Gastrocnemius medialis (tissue), 4 donors: ENCODE data around the gene RETREG2. TPM values are rescaled to one million over a fixed set of nuclear protein-coding genes. Genes with fewer than 3 reads are reported as not detected.

Experiments used
- ATAC-seq, 2 donors: fragments of 150-250 bp; one replicate each; pipeline ENCODE4 v1.9.1; 2016
- DNase-seq, 2 donors: peaks; one replicate each; pipeline ENCODE4 v3.0.0-alpha.2; 2019
- H3K27ac ChIP-seq, 4 donors: fragments of 200-600 bp; sonication (generic); 1 replicate in 1 of 4; 2 replicates in 3 of 4; pipeline ENCODE4 v1.5.1; 2016 to 2018; ENCODE audit warnings: mild to moderate bottlenecking in 2 of 4, moderate library complexity in 1 of 4
- H3K27me3 ChIP-seq, 3 donors: fragments of 200-600 bp; sonication (generic) in 2 of 3; 1 replicate in 1 of 3; 2 replicates in 2 of 3; pipeline versions ENCODE4 v1.5.1 to v1.6.0; 2016 to 2019; ENCODE audit warnings: mild to moderate bottlenecking in 1 of 3, moderate library complexity in 1 of 3
- H3K36me3 ChIP-seq, 2 donors: fragments of 200-600 bp; sonication (generic) in 1 of 2; one replicate each; pipeline ENCODE4 v1.5.1; 2017 to 2018
- H3K4me1 ChIP-seq, 2 donors: fragments of 200-600 bp; sonication (generic) in 1 of 2; one replicate each; pipeline ENCODE4 v1.5.1; 2016 to 2017; ENCODE audit warnings: mild to moderate bottlenecking in 2 of 2
- H3K4me3 ChIP-seq, 4 donors: fragments of 200-600 bp; sonication (generic) in 3 of 4; 1 replicate in 1 of 4; 2 replicates in 3 of 4; pipeline ENCODE4 v1.5.1; 2016 to 2019; ENCODE audit warnings: mild to moderate bottlenecking in 2 of 4
- H3K9me3 ChIP-seq, 3 donors: fragments of 200-600 bp; sonication (generic) in 2 of 3; 1 replicate in 1 of 3; 2 replicates in 2 of 3; pipeline ENCODE4 v1.5.1; 2016 to 2019
- POLR2A ChIP-seq, 2 donors: fragments of 450-650 bp; IDR thresholded peaks; one replicate each; pipeline ENCODE4 v1.6.1; 2017; ENCODE audit warnings: antibody characterized with exemption in 2 of 2, mild to moderate bottlenecking in 2 of 2, moderate library complexity in 2 of 2
- in situ Hi-C, 4 donors: fragments of 200-750 bp; cut with MboI; loops; one replicate each; pipeline versions ENCODE4 v1.15.0 to v1.8.0; 2017; ENCODE audit warnings: low sequenced_read_pairs in 4 of 4
- intact Hi-C: fragments of 100-400 bp; cut with DNase I; formaldehyde crosslinking; loops from one replicate; pipeline ENCODE4 v1.15.1; 2023; ENCODE audit warnings: low total_unique reads
- total RNA-seq, 4 donors: library from RNA; depleted of rRNA; stranded (reverse); fragments of >200 nt; gene quantifications; one replicate each; pipeline versions ENCODE4 v1.1.0 to v1.2.3, GENCODE V29; 2016
- TF ChIP-seq, protein P1 (sequence below), 5 experiments: fragments of 450-650 bp in 3 of 5; fragments of 200-600 bp in 2 of 5; sonication (generic) in 2 of 5; IDR thresholded peaks in 4 of 5; conservative IDR thresholded peaks in 1 of 5; 1 replicate in 4 of 5; 2 replicates in 1 of 5; pipeline ENCODE4 v1.5.1; 2016 to 2019; ENCODE audit warnings: antibody characterized with exemption in 5 of 5, mild to moderate bottlenecking in 3 of 5, moderate library complexity in 3 of 5

The RETREG2 gene
- total RNA-seq, 4 donors from 2014 or later: 39.8 to 57.2 (median 44.9) TPM

DNA sequence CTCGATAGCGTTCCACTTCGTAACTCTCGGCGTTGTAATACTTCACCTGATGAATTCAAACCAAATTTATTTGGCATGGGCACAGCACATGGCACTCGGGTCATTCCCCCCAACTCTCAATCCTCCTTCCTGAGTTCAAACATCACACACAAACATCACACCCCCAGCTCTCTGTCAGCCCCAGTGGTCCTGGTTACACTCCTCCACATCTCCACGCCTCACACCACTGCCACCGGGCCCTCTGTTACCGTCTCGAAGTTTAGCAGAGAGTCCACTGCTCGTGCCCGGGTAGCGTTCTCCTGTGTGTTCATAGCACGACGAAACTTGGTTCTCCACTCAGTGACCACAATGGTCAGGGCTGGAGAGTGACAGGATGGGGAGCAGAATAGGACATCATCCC is 36.1 kb downstream of the RETREG2 start:
- in situ Hi-C loops (no loop called here), intact Hi-C loops (no loop called here)
- Histone ChIP-seq H3K27me3 (no peaks in the 10 kb centered on the region), H3K36me3 (peaks cover 0 to 70% of the 10 kb centered on the region in 2 donors), H3K4me3 (no peak overlapping the region), H3K4me1 (peaks cover 9 to 17% of the 10 kb centered on the region in 2 donors), H3K9me3 (no peaks in the 10 kb centered on the region), H3K27ac (no peak overlapping the region)
- ATAC-seq: no peak
- no peak for TF ChIP-seq POLR2A (IDR thresholded peaks at IDR 0.05)
- TF ChIP-seq, protein P1, sequence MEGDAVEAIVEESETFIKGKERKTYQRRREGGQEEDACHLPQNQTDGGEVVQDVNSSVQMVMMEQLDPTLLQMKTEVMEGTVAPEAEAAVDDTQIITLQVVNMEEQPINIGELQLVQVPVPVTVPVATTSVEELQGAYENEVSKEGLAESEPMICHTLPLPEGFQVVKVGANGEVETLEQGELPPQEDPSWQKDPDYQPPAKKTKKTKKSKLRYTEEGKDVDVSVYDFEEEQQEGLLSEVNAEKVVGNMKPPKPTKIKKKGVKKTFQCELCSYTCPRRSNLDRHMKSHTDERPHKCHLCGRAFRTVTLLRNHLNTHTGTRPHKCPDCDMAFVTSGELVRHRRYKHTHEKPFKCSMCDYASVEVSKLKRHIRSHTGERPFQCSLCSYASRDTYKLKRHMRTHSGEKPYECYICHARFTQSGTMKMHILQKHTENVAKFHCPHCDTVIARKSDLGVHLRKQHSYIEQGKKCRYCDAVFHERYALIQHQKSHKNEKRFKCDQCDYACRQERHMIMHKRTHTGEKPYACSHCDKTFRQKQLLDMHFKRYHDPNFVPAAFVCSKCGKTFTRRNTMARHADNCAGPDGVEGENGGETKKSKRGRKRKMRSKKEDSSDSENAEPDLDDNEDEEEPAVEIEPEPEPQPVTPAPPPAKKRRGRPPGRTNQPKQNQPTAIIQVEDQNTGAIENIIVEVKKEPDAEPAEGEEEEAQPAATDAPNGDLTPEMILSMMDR (IDR thresholded peaks at IDR 0.05 in 4 of 5, conservative IDR thresholded peaks at IDR 0.05 in 1 of 5): no peak
- DNase-seq: no peak

DNA sequence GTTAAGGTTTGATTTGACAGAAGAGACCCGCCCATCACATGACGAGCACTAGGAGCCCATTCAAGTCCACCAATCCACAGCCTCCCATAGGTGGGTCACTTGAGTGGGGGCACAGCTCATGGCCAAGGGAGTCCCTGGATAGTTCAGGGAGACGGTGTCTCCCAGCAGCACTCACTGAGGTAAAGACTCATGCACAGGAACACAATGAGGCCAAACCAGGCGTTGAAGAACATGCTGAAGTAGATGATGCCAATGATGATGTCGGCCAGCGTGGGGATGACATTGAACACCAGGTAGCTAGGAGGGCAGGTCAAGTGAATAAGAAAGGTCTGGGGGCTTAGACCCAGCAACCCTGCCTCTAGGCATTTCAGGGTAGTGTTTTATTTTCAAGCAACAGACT is 36.7 kb downstream of the RETREG2 start:
- in situ Hi-C loops (no loop called here), intact Hi-C loops (no loop called here)
- H3K27me3 ChIP-seq: no peaks in the 10 kb centered on the region
- no peak for DNase-seq
- TF ChIP-seq, protein P1 (IDR thresholded peaks at IDR 0.05 in 4 of 5, conservative IDR thresholded peaks at IDR 0.05 in 1 of 5): no peak
- TF ChIP-seq POLR2A (IDR thresholded peaks at IDR 0.05): no peak
- no peaks in the 10 kb centered on the region for H3K9me3 ChIP-seq
- peaks cover 16 to 24% of the 10 kb centered on the region in 2 donors for H3K4me1 ChIP-seq
- peaks cover 0 to 64% of the 10 kb centered on the region in 2 donors for H3K36me3 ChIP-seq
- no peak overlapping the region for H3K4me3 ChIP-seq
- H3K27ac ChIP-seq: no peak overlapping the region
- no peak for ATAC-seq

DNA sequence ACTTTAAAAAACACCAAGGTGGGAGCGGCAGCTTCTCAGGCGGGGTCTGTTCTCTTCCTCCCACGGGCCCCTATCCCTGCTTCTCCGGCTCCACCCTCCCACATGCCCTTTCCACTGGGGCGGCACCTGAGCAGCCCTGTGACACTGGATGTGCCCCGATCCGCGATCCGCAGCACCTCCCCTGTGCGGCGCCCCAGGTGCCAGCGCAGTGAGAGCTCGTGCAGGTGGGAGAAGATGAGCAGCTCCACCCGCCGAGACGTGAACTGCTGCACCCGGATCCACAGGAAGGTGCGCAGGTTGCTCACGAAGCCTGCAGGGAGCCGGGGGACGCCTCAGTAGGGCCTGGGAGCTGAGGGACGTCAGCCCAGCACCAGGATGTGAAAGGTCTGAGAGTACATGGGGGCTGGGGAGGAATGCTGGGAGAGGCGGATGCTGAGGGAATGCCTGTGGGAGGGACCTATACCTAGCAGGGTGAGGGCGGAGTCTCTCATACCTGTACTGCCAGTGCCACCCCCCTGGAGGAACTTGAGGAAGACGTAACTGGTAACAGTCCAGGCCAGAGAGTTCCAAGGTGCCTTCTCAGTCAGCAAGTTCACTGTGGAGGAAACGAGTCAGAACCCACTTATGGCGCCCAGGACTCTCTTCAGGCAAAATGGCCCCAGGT is 37.9 kb downstream of the RETREG2 start:
- Histone ChIP-seq H3K4me1 (peaks cover 19 to 29% of the 10 kb centered on the region in 2 donors), H3K9me3 (no peaks in the 10 kb centered on the region), H3K4me3 (no peak overlapping the region), H3K27me3 (no peaks in the 10 kb centered on the region), H3K27ac (peak overlapping the region; percentile 87 to 99 (median 94)), H3K36me3 (peaks cover 0 to 64% of the 10 kb centered on the region in 2 donors)
- ATAC-seq: no peak
- DNase-seq: no peak
- TF ChIP-seq, protein P1 (IDR thresholded peaks at IDR 0.05 in 4 of 5, conservative IDR thresholded peaks at IDR 0.05 in 1 of 5): no peak
- no peak for TF ChIP-seq POLR2A (IDR thresholded peaks at IDR 0.05)
- in situ Hi-C loops: no loop called here
- intact Hi-C loops: no loop called here

DNA sequence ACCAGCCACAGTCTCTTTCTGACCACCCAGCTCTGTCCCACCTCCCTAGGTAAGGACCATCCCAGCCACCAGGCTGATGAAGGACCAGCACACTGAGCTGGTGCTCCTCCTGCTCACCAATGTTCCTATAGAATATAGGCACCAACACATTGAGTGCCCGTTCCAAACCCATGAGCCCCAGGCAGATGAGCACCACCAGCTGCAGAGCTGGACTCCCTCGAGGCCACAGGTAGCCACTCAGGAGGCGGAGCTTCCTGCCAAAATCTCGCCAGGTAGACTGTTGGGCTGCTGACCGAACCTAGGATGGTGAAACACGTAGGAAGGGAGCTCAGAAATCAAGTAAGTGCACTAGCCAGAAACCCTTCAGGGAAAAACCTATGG is 38.5 kb downstream of the RETREG2 start:
- Histone ChIP-seq H3K9me3 (no peaks in the 10 kb centered on the region), H3K4me1 (peaks cover 19 to 29% of the 10 kb centered on the region in 2 donors), H3K27ac (peak overlapping the region; percentile 87 to 99 (median 94)), H3K4me3 (no peak overlapping the region), H3K27me3 (no peaks in the 10 kb centered on the region), H3K36me3 (peaks cover 0 to 68% of the 10 kb centered on the region in 2 donors)
- in situ Hi-C loops: no loop called here
- intact Hi-C loops: no loop called here
- ATAC-seq (no peak), DNase-seq (no peak)
- TF ChIP-seq, protein P1 (IDR thresholded peaks at IDR 0.05 in 4 of 5, conservative IDR thresholded peaks at IDR 0.05 in 1 of 5): no peak
